K562 treated with DMSO at 1 percent for 24 hours (cell line): ENCODE data around the gene SPACA9. TPM values are rescaled to one million over a fixed set of nuclear protein-coding genes. Genes with fewer than 3 reads are reported as not detected.

ENCODE experiments used
- total RNA-seq: library from RNA; unstranded; fragments of 300-600 nt; gene quantifications from 2 replicates; pipeline ENCODE4 v1.2.3, GENCODE V29; 2022; ENCODE audit warnings: low read depth; ENCODE audit not compliant: insufficient read depth

The SPACA9 gene
- 1.8 and 2.1 TPM in 2 replicates for total RNA-seq

GRCh38 chr9:132878695-132879456, at the start of gene SPACA9:
Gene SPACA9, plus strand, starts transcription at chr9:132878898. Its CDS starts 5,050 bp downstream, at chr9:132883948.

DNA sequence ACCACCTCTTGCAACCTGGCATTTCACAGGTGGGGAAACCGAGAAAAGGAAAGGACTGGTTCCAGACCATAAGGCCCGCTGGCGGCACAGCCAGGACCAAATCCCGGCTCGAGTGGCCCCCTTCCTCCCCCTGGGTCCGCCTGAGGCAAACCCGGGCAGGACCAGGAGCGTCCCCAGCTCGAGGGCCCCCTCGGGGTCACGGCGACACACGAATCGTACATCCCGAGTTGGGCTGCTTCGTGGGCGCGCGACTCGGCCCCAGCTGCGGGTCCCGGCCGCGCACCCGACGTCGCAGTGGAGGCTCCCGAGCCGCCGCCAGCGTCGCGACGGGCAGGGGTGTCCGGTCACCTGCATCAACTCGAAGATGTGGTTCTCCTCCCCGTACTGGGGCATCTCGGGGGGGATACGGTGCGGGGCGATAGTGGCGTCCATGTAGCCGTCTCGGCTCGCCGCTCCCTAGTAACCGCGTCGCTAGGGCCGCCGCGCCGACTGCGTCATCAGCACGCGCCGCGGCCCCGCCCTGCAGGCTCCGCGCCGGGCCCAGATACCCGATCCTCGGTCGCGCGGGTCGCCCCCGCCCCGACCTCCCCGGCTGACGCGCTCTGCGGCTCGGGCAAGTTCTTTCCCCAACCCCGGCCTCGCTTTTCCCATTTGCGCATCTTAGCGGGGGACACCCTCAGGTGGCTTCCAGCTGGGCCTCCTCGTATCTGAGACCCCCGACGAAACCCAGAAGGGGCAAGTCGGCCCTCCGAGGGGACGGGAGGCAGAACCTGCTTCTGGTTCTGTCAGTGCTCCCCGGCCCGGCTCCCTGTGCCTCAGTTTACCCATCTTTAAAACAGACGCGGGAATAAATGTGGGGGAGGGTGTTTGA, 639 bp upstream of the SPACA9 start, which contains the start of gene AK8:
TSS of gene AK8 (minus strand) at position 461 of the 871 bp plus-strand sequence. CDS start at position 432, 29 bp downstream.

Other genes starting within 250 kb of the SPACA9 start
- 6.8 and 8.1 TPM in 2 replicates for gene DDX31, start 208.9 kb upstream of the SPACA9 start, total RNA-seq
- gene GTF3C4, start 208.4 kb upstream of the SPACA9 start, total RNA-seq, result 7.6 and 7.8 TPM in 2 replicates
- 1.1 TPM in 1 of 2 replicates, not detected in the other for gene AK8, start 614 bp upstream of the SPACA9 start, total RNA-seq
- 11.8 and 13.4 TPM in 2 replicates for gene TSC1, start 65.7 kb downstream of the SPACA9 start, total RNA-seq
- gene GFI1B, start 99.8 kb downstream of the SPACA9 start, total RNA-seq, result 47.0 and 60.5 TPM in 2 replicates
- 109 and 110 TPM in 2 replicates for gene GTF3C5, start 152.1 kb downstream of the SPACA9 start, total RNA-seq
- 1.5 TPM in 2 replicates for gene CEL, start 183.1 kb downstream of the SPACA9 start, total RNA-seq
- 41.1 and 53.9 TPM in 2 replicates for gene RALGDS, start 242.3 kb downstream of the SPACA9 start, total RNA-seq